Sigmoid colon (tissue), 4 donors: ENCODE measurements around the gene PRAF2.

Experiments used
- POLR2A ChIP-seq, 2 donors: fragments of 450-650 bp; IDR thresholded peaks; one replicate each; pipeline ENCODE4 v1.6.1; 2016; ENCODE audit warnings: antibody characterized with exemption in 2 of 2, mild to moderate bottlenecking in 2 of 2, moderate library complexity in 2 of 2
- POLR2AphosphoS5 ChIP-seq, 4 donors: sonication (generic); formaldehyde crosslinking; IDR thresholded peaks; one replicate each; pipeline ENCODE4 v1.6.1; 2017; ENCODE audit warnings: antibody characterized with exemption in 4 of 4

- TF ChIP-seq POLR2A (IDR thresholded peaks at IDR 0.05) (no peak), POLR2AphosphoS5 (IDR thresholded peaks at IDR 0.05) (no peak)
These were observed 6.3 kb downstream of the PRAF2 start for GRCh38 chrX:49067285-49068120.
